ENCODE data around the gene MAJIN.

MAJIN gene

GRCh38 chr11:64930340-64930739, 41.6 kb downstream of the MAJIN start:
- DNase-seq = no peak

- DNase-seq = no peak
Observed at GRCh38 chr11:64929625-64930024, 42.3 kb downstream of the MAJIN start.

GRCh38 chr11:64928957-64929356, 43.0 kb downstream of the MAJIN start:
- no peak for DNase-seq

GRCh38 chr11:64926689-64927088, 45.2 kb downstream of the MAJIN start:
- peak; percentile 24 for DNase-seq

GRCh38 chr11:64925536-64926436, 46.1 kb downstream of the MAJIN start:
- DNase-seq = peak; percentile 32

GRCh38 chr11:64924910-64925284, 47.0 kb downstream of the MAJIN start:
- peak; percentile 48 for DNase-seq

GRCh38 chr11:64923944-64924909, 47.7 kb downstream of the MAJIN start, which contains the start of gene PPP2R5B:
PPP2R5B (plus strand) TSS chr11:64924689; CDS start chr11:64925735, 1,046 bp downstream.
- peak; percentile 95 for DNase-seq

- peak; percentile 24 for DNase-seq
Observed at GRCh38 chr11:64923151-64923661, 48.7 kb downstream of the MAJIN start.

GRCh38 chr11:64921384-64921783, 50.5 kb downstream of the MAJIN start:
- DNase-seq = no peak

- DNase-seq = no peak
Observed at GRCh38 chr11:64920124-64920523, 51.8 kb downstream of the MAJIN start.

GRCh38 chr11:64919627-64920026, 52.3 kb downstream of the MAJIN start:
- DNase-seq = no peak

- peak; percentile 44 for DNase-seq
Observed at GRCh38 chr11:64918017-64918416, 53.9 kb downstream of the MAJIN start.

- no peak for DNase-seq
Observed at GRCh38 chr11:64917663-64917995, 54.3 kb downstream of the MAJIN start.

- peak; percentile 99 for DNase-seq
Observed at GRCh38 chr11:64916775-64917662, 54.9 kb downstream of the MAJIN start, which contains the start of gene ATG2A. ATG2A (minus strand) TSS chr11:64917209; CDS start chr11:64917135, 74 bp downstream.

- DNase-seq = peak; percentile 64
Observed at GRCh38 chr11:64916040-64916774, 55.7 kb downstream of the MAJIN start.

- DNase-seq = no peak
Observed at GRCh38 chr11:64915376-64915887, 56.5 kb downstream of the MAJIN start.

GRCh38 chr11:64914123-64914522, 57.8 kb downstream of the MAJIN start:
- no peak for DNase-seq

GRCh38 chr11:64913171-64913727, 58.7 kb downstream of the MAJIN start:
- no peak for DNase-seq

- DNase-seq = no peak
Observed at GRCh38 chr11:64911689-64912088, 60.2 kb downstream of the MAJIN start.

GRCh38 chr11:64911142-64911541, 60.8 kb downstream of the MAJIN start:
- no peak for DNase-seq
